Hindlimb muscle (tissue), 1 donor: ENCODE data around the gene LTBP3. TPM values are rescaled to one million over a fixed set of nuclear protein-coding genes. Genes with fewer than 3 reads are reported as not detected.
"Not testable (repeated sequence)": the region's sequence is repeated elsewhere in the genome, so short reads cannot be mapped to it uniquely, and the experiment has no call there.

Experiments used
- DNase-seq: peaks from one replicate; pipeline ENCODE4 v3.0.0-alpha.2; 2013
- polyA plus RNA-seq: library from polyadenylated mRNA; unstranded; fragments of 120-200 nt; gene quantifications from one replicate; pipeline ENCODE4 v1.2.1, GENCODE V29; 2013; ENCODE audit not compliant: insufficient read length

The LTBP3 gene
- polyA plus RNA-seq, 1 donor: 126 TPM

- DNase-seq: no peak
Observed at GRCh38 chr11:65571420-65571819, 13.3 kb upstream of the LTBP3 start.

DNA sequence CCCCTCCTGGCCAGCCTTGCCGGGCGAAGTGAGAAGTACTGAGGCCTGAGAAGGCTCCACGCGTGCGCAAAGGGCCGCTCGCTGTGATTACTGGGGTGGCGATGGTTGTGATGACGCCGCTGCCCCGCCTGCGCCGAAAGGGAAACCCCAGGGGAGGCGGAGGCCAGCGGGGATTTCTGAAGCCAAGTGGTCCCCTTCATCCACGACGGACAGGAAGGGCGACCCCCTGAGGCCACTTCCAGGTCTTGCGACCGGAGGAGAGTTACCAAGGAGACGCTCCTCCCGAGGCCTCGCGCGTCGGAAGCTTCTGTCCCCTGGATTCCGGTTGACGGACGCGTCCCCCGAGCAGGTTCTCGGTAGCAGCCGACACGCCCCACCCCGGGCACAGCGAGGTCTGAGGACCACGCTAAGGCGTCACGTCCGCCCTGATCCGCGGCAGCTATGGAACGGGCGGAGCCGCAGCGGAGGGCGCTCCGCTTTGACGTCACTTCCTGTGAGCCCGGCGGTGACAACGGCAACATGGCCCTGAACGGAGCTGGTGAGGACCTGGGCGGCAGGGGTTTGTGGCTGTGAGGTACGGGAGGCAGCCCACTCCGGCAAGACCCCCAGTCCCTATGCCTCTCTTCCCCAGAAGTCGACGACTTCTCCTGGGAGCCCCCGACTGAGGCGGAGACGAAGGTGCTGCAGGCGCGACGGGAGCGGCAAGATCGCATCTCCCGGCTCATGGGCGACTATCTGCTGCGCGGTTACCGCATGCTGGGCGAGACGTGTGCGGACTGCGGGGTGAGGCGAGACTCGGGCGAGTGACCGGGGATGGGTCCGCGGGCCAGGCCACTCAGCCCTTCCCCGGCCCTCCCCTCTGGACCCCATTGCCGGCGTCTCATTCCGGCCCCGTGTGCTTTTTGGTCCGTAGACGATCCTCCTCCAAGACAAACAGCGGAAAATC, 12.1 kb upstream of the LTBP3 start, which contains the start of gene ZNRD2:
Gene ZNRD2, plus strand, starts transcription at position 505 of the 946 bp plus-strand sequence. Its CDS starts 15 bp downstream, at position 520.
- DNase-seq: peak; percentile 98

DNA sequence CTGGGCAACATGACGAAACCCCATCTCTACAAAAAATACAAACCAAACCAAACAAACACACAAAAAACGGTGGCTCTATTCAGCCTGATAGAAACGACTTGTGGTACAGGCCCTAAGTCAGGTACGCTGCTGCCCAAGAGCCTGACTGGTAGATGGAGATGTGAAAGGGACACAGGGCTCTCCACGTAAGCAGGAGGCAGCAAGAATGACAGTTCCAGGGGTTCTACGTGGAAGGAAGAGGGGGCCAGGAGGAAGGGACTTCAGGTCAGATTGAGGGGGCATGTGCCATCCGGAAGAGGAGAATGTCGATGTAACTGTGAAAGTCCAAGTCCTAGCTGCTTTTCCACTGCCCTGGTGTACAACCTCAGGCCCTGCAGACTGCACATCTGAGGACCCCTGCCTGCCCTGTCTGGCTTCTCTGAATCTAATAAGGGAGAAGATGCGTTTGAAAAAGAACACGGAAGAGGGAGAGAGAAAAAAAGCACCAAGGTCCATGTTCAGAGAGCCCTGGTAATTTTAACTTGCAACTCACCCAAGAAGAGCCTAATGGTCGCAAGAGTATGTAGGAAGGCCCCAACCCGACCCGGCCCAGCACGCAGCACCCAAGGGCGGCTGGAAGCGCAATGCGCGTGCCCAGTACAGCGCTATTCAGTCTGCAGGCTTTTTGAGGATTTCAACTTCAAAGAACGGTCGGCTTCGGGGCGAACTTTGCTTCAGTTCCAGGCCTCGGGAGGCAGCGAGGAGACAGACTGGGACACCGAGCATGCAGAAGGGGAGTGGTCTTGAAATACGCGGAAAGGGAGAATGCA, 11.2 kb upstream of the LTBP3 start:
- DNase-seq: no peak

DNA sequence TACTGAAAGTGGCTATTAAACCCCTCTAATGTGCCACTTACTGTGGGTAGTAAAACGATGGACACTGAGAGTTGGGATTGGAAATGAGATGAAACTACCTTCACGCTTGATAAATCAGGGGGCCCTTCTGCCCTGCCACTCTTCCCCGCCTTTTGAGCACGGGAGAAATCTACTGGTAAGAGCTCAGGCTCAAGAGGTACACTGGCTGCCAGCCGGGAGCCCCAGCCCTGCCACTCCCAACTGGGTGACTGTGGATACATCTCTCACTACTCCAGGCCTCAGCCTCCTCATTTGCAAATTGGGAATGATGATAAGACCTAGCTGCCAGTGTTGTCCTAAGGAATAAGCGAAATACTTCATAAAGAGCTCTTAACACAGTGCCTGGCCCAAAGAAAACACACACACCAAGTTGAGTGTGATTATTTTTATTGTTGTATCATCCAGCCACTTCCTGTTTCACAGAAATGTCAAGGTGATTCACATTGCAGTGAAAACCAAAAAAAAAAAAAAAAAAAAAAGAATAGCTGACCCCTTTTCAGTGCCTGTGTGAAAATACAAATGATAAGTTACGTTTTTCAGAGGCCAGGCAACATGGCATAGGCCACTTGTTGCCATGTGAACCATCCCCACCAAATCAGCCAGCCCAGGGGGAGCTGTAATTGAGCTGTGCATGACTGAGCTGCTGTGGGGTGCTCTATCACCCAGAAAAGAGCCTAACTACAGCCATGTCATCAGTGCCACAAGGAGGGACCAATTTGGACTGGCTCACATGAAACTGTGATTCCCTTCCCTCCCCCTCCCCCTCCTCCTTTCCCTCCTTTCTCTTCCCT, 7.7 kb upstream of the LTBP3 start:
- no peak for DNase-seq

DNA sequence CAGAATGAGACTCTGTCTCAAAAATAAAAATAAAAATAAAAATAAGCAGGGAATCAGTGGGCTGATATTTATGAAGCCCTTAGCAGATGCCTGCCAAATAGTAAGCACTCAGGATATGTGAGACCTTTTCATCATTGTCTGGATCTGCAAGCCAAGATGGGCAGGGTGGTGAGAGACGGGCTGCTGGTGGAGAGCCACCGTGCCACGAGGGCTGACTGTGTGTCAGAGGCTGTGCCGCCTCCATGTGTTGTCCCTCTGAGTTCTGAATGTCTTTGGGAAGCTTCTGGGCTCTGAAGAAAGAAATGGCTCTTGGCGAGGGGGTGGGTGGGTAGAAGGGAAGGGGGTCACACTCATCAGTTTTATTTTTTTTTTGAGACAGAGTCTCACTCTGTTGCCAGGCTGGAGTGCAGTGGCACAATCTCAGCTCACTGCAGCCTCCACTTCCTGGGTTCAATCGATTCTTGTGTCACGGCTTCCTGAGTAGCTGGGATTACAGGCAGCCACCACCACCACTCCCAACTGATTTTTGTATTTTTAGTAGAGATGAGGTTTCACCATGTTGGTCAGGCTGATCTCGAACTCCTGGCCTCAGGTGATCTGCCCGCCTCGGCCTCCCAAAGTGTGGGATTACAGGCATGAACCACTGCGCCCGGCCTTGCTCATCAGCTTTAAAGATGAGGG, 6.9 kb upstream of the LTBP3 start:
- not testable (repeated sequence) for DNase-seq

DNA sequence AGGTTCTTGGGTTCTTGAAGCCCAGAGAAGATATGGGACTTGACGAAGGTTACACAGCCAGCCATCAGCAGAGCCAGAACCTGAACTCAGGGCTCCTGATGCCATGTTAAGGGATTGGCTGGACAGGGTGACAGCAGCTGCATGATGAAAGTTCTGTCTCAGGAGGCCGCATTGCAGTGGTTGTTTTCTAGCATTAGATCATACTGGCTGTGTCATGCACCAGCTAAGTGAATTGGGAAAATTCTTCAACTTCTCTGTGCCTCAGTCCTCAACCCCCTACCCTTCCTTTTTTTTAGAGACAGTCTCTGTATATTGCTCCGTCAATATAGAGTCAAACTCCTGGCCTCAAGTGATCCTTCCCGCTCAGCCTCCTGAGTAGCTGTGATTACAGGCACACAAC, 5.4 kb upstream of the LTBP3 start:
- no peak for DNase-seq

- DNase-seq: no peak
Observed at GRCh38 chr11:65562788-65563187, 4.6 kb upstream of the LTBP3 start.

- DNase-seq: no peak
Observed at GRCh38 chr11:65562020-65562419, 3.9 kb upstream of the LTBP3 start.

- DNase-seq: no peak
Observed at GRCh38 chr11:65560555-65561418, 2.6 kb upstream of the LTBP3 start.

DNA sequence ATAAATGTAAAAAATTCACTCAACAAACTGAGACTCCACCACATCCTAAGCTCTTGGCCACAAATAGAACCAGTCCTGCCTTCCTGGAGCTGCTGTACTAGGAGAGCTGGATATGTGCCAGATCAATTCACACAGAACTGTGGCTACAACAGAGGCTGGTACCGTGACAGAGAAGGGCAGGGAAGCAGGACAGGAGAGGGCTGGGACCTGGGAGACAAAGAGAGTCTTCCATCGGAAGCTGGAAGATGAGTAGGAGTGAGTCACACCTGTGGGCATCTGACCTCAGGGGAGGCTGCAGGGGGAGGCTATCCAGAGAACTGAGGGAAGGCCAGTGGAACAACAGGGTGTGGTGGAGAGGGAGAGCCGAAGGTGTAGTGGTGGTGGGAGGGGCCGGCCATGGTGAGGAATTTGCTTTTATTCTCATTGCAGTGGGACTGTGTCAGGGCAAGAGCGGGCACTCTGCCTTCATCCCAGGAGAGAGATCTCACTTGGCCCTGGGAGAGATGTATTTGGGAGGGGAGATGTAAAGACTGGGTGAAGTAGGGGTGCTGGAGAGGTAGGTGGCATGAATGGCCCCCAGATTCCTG, 1.9 kb upstream of the LTBP3 start:
- DNase-seq: no peak

- no peak for DNase-seq
Observed at GRCh38 chr11:65559535-65559934, 1.4 kb upstream of the LTBP3 start.

GRCh38 chr11:65558930-65559509, 861 bp upstream of the LTBP3 start:
- DNase-seq: no peak

DNA sequence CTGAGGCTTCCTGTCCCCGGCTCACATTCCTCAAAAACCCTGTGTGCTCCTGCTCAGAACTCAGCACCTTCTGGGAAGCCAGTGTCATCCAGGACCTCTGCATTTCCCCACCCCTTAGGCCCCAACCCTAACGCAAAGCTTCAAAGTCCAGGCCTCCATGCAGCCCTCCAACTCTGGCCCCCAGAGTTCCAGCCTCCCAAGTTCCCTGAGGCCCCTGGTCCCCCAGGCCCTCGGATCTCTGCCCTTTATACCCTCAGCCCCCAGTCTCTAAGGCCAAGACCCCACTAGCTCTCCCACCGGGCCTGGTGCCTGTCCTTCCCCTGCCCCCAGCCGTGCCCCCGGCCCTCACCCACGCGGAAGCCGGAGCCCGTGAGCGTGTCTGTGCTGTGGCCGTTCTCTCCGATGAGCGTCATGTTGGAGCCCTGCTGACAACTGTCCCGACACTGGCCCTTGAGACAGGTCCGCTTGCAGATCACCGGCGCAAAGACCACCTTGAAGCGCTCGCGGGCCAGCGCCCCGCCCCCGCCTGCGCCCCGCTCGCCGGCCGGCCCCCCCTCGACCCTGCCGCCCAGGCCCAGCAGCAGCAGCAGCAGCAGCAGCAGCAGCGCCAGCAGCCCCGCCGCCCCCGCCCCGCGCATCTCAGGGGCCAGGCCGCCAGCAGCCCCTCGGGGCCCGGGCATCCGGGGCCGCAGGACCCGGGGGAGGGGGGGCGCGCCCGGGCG, 718 bp downstream of the LTBP3 start:
- no peak for DNase-seq

- DNase-seq: no peak
Observed at GRCh38 chr11:65556470-65557279, 1.5 kb downstream of the LTBP3 start.

GRCh38 chr11:65555693-65556231, 2.4 kb downstream of the LTBP3 start:
- no peak for DNase-seq

- DNase-seq: no peak
Observed at GRCh38 chr11:65554842-65555430, 3.2 kb downstream of the LTBP3 start.

DNA sequence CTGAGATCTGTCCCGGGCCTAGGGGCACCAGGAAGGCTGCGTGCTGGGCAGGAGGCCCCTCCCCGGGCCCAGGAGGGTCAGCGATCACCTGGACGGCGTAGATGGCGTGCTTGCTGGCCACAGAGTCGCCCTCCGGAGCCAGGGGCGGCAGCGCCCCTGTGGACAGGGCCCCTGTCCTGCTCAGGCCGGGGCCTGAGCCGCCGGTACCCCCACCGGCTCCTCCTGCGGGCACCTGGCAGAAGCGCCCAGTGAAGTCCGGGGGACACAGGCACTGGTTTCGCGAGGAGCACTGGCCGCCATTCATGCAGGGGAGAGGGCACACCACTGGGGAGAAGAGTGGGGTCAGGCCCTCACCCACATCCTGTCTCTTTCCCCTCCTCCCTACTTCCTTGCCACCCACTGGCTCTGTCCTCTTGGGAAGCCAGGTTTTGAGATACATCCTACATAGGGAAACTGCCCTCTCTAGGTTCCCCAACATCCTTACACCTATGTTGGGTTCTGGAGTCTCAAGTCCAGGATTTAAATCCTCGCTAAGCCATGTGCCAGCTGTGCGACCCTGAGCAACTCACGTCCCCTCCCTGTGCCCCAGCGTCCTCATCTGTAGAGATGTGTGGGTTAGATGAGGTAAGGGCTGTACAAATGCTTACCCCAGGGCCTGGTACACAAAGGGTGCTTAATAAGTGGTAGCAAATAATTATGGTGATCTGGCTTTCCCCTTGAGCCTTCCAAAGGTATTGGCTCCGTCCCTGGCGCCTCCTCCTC, 3.9 kb downstream of the LTBP3 start:
- DNase-seq: no peak
